ENCODE data around the gene OR2AG2. TPM values are rescaled to one million over a fixed set of nuclear protein-coding genes. Genes with fewer than 3 reads are reported as not detected.

Gene OR2AG2
- total RNA-seq, 1 experiment from 2014 or later, result 0.48 TPM

GRCh38 chr11:6746626-6747025 is 25.1 kb downstream of the OR2AG2 start:
- Histone ChIP-seq H3K4me3 (ENCODE audit: low read length) (no peak overlapping the region), H3K9me2 (replicated peaks; ENCODE audit: insufficient read depth, low read length) (no peaks in the 10 kb centered on the region), H3K9ac (ENCODE audit: low read length) (no peak overlapping the region), H2AFZ (ENCODE audit: low read length) (no peak overlapping the region), H3K27me3 (ENCODE audit: low read length) (peaks cover 2% of the 10 kb centered on the region; the same call in 1 of the 2 replicates), H3K4me2 (ENCODE audit: low read depth, low read length, poor library complexity, severe bottlenecking) (no peak overlapping the region), H3K27ac (ENCODE audit: low read length) (no peak overlapping the region), H3K36me3 (ENCODE audit: insufficient read depth, low read length) (no peaks in the 10 kb centered on the region), H3K79me2 (ENCODE audit: low read length) (no peaks in the 10 kb centered on the region), H4K20me1 (ENCODE audit: insufficient read depth, low read depth, low read length) (no peaks in the 10 kb centered on the region), H3K9me3 (ENCODE audit: low read length) (no peaks in the 10 kb centered on the region), H3K4me1 (ENCODE audit: low read length) (peaks cover 17% of the 10 kb centered on the region)
- DNase-seq, result no peak

DNA sequence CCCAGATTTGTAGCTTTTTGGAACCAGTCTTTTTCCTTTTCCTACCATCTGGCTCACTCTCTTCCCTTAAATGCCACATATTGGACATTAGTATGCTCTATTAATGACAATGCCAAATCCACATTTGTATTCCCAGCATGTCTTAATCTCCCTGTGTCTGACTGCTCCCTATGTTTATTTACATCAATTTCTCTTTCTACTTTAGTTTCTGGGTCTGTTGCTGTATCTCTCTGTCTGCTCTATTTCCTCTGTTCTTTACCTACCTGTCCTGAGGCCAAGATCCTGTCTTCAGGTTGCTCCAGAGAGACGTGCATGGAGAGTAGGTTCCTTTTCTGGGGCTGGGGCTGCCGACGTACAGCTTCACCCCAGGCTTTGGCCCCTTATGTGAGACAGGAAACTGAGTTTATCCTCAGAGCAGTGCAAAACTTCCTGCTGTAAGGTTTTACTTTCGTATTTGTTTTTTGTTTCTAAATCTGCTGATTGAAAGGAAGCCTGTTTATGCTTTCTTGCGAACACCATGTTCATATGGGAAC is 25.6 kb downstream of the OR2AG2 start:
- Histone ChIP-seq H3K27me3 (ENCODE audit: low read length) (peaks cover 2% of the 10 kb centered on the region; the same call in 1 of the 2 replicates), H3K36me3 (ENCODE audit: insufficient read depth, low read length) (no peaks in the 10 kb centered on the region), H3K9me3 (ENCODE audit: low read length) (no peaks in the 10 kb centered on the region), H3K9ac (ENCODE audit: low read length) (no peak overlapping the region), H3K4me2 (ENCODE audit: low read depth, low read length, poor library complexity, severe bottlenecking) (no peak overlapping the region), H3K4me1 (ENCODE audit: low read length) (peaks cover 17% of the 10 kb centered on the region), H3K27ac (ENCODE audit: low read length) (no peak overlapping the region), H2AFZ (ENCODE audit: low read length) (no peak overlapping the region), H3K9me2 (replicated peaks; ENCODE audit: insufficient read depth, low read length) (no peaks in the 10 kb centered on the region), H4K20me1 (ENCODE audit: insufficient read depth, low read depth, low read length) (no peaks in the 10 kb centered on the region), H3K79me2 (ENCODE audit: low read length) (no peaks in the 10 kb centered on the region), H3K4me3 (ENCODE audit: low read length) (no peak overlapping the region)
- no peak for DNase-seq

DNA sequence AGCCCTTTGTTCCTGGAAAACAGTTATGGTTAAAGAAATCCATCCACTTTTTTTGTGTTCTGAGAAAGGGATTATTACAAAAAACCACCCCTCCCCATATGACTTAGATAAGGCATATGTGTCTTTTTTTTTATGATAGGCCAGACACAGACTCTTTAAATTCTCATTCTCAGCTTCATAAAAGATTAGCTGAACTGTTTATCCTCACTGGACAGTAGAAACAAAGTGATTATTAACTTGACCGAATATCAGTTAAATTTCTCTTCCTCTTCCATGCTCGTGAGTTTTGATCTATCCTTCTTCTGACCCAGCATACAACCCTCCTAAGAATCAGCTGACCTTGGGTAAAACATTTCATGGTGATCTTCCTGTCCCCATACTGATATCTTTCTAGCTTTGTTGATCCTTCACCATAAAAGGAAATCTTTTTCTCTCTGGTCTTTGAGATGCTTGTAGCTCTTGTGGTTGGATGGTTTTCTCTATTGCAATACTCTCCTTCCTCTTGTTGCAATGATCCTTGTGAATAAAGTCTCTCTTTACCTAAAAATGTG is 26.2 kb downstream of the OR2AG2 start:
- no peak overlapping the region for H3K4me3 ChIP-seq (ENCODE audit: low read length)
- H4K20me1 ChIP-seq (ENCODE audit: insufficient read depth, low read depth, low read length), result no peaks in the 10 kb centered on the region
- H3K36me3 ChIP-seq (ENCODE audit: insufficient read depth, low read length), result no peaks in the 10 kb centered on the region
- H3K9ac ChIP-seq (ENCODE audit: low read length), result no peak overlapping the region
- H3K4me1 ChIP-seq (ENCODE audit: low read length), result peaks cover 17% of the 10 kb centered on the region
- H3K27me3 ChIP-seq (ENCODE audit: low read length), result peaks cover 2% of the 10 kb centered on the region; the same call in 1 of the 2 replicates
- H3K79me2 ChIP-seq (ENCODE audit: low read length), result no peaks in the 10 kb centered on the region
- no peaks in the 10 kb centered on the region for H3K9me2 ChIP-seq (replicated peaks; ENCODE audit: insufficient read depth, low read length)
- no peak overlapping the region for H3K27ac ChIP-seq (ENCODE audit: low read length)
- no peaks in the 10 kb centered on the region for H3K9me3 ChIP-seq (ENCODE audit: low read length)
- no peak for DNase-seq
- H3K4me2 ChIP-seq (ENCODE audit: low read depth, low read length, poor library complexity, severe bottlenecking), result no peak overlapping the region
- no peak overlapping the region for H2AFZ ChIP-seq (ENCODE audit: low read length)

GRCh38 chr11:6745018-6745417 is 26.8 kb downstream of the OR2AG2 start:
- H3K9ac ChIP-seq (ENCODE audit: low read length), result no peak overlapping the region
- H2AFZ ChIP-seq (ENCODE audit: low read length), result no peak overlapping the region
- DNase-seq, result no peak
- no peak overlapping the region for H3K27ac ChIP-seq (ENCODE audit: low read length)
- no peaks in the 10 kb centered on the region for H3K36me3 ChIP-seq (ENCODE audit: insufficient read depth, low read length)
- H4K20me1 ChIP-seq (ENCODE audit: insufficient read depth, low read depth, low read length), result no peaks in the 10 kb centered on the region
- no peaks in the 10 kb centered on the region for H3K9me2 ChIP-seq (replicated peaks; ENCODE audit: insufficient read depth, low read length)
- no peak overlapping the region for H3K4me2 ChIP-seq (ENCODE audit: low read depth, low read length, poor library complexity, severe bottlenecking)
- no peak overlapping the region for H3K4me3 ChIP-seq (ENCODE audit: low read length)
- no peaks in the 10 kb centered on the region for H3K9me3 ChIP-seq (ENCODE audit: low read length)
- no peaks in the 10 kb centered on the region for H3K79me2 ChIP-seq (ENCODE audit: low read length)
- H3K4me1 ChIP-seq (ENCODE audit: low read length), result peaks cover 17% of the 10 kb centered on the region
- H3K27me3 ChIP-seq (ENCODE audit: low read length), result peaks cover 2% of the 10 kb centered on the region; the same call in 1 of the 2 replicates

- H2AFZ ChIP-seq (ENCODE audit: low read length), result no peak overlapping the region
- no peak for DNase-seq
- H3K27ac ChIP-seq (ENCODE audit: low read length), result no peak overlapping the region
- H3K79me2 ChIP-seq (ENCODE audit: low read length), result no peaks in the 10 kb centered on the region
- H3K27me3 ChIP-seq (ENCODE audit: low read length), result peaks cover 2% of the 10 kb centered on the region; the same call in 1 of the 2 replicates
- no peaks in the 10 kb centered on the region for H4K20me1 ChIP-seq (ENCODE audit: insufficient read depth, low read depth, low read length)
- no peaks in the 10 kb centered on the region for H3K9me2 ChIP-seq (replicated peaks; ENCODE audit: insufficient read depth, low read length)
- no peak overlapping the region for H3K4me2 ChIP-seq (ENCODE audit: low read depth, low read length, poor library complexity, severe bottlenecking)
- H3K4me3 ChIP-seq (ENCODE audit: low read length), result no peak overlapping the region
- H3K4me1 ChIP-seq (ENCODE audit: low read length), result peaks cover 17% of the 10 kb centered on the region
- no peak overlapping the region for H3K9ac ChIP-seq (ENCODE audit: low read length)
- H3K36me3 ChIP-seq (ENCODE audit: insufficient read depth, low read length), result no peaks in the 10 kb centered on the region
- no peaks in the 10 kb centered on the region for H3K9me3 ChIP-seq (ENCODE audit: low read length)
Observed at GRCh38 chr11:6742260-6742659, 29.5 kb downstream of the OR2AG2 start.

DNA sequence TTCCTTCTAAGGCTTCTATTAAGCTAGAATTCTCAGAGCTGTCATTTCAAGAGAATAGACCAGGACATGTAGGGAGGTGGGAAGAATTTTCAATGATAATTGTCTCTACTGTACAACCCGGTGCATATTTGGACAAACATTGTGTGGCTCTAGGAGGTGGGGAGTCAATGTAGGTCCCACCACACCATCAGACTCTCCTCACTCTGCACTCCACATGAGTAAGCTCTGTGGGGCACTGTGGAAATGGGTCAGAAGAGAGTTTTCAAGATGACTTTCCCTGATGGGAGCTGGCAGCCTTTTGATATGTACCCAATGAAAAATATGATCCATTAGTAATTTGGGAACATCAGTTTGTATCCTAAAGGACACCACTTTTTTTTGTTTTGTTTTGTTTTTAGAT is 33.2 kb downstream of the OR2AG2 start:
- no peak overlapping the region for H3K27ac ChIP-seq (ENCODE audit: low read length)
- no peak overlapping the region for H2AFZ ChIP-seq (ENCODE audit: low read length)
- H3K4me3 ChIP-seq (ENCODE audit: low read length), result no peak overlapping the region
- H3K9ac ChIP-seq (ENCODE audit: low read length), result no peak overlapping the region
- no peak for DNase-seq
- H4K20me1 ChIP-seq (ENCODE audit: insufficient read depth, low read depth, low read length), result no peaks in the 10 kb centered on the region
- no peaks in the 10 kb centered on the region for H3K36me3 ChIP-seq (ENCODE audit: insufficient read depth, low read length)
- H3K9me3 ChIP-seq (ENCODE audit: low read length), result no peaks in the 10 kb centered on the region
- H3K4me2 ChIP-seq (ENCODE audit: low read depth, low read length, poor library complexity, severe bottlenecking), result no peak overlapping the region
- no peaks in the 10 kb centered on the region for H3K27me3 ChIP-seq (ENCODE audit: low read length)
- H3K9me2 ChIP-seq (replicated peaks; ENCODE audit: insufficient read depth, low read length), result no peaks in the 10 kb centered on the region
- H3K4me1 ChIP-seq (ENCODE audit: low read length), result peaks cover 6% of the 10 kb centered on the region
- H3K79me2 ChIP-seq (ENCODE audit: low read length), result no peaks in the 10 kb centered on the region

DNA sequence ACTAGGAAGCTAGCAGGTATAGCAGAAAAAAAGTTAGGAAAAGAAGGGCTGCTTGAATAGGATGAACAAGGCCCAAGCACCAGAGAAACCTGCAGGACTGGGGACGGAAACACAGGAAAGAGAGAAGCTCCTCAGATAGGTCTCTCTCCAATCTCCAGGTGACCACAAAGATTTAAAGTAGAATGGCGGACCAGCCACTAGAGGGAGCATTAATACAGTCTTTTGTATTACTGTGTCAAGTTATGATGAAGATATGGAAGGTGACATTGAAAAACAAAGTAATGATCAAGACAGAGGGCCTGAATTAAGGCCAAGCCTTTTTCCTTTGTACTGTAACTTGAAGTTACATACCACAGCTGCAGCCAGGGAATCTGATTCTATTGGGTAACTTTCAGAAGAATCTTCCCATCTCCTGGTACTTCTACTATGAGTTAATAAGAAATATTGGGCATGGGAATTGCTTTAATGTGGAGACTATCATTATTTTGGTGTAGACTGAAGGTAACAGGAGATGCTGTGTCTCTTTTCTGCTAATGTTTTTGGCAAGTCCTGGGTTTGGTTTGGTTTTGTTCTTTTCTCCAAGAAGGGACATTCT is 33.8 kb downstream of the OR2AG2 start:
- DNase-seq, result peak; percentile 87
- Histone ChIP-seq H4K20me1 (ENCODE audit: insufficient read depth, low read depth, low read length) (no peaks in the 10 kb centered on the region), H3K9me3 (ENCODE audit: low read length) (no peaks in the 10 kb centered on the region), H3K27ac (ENCODE audit: low read length) (no peak overlapping the region), H3K4me2 (ENCODE audit: low read depth, low read length, poor library complexity, severe bottlenecking) (no peak overlapping the region), H3K9ac (ENCODE audit: low read length) (no peak overlapping the region), H3K79me2 (ENCODE audit: low read length) (no peaks in the 10 kb centered on the region), H3K27me3 (ENCODE audit: low read length) (no peaks in the 10 kb centered on the region), H3K9me2 (replicated peaks; ENCODE audit: insufficient read depth, low read length) (no peaks in the 10 kb centered on the region), H3K4me3 (ENCODE audit: low read length) (no peak overlapping the region), H3K4me1 (ENCODE audit: low read length) (no peaks in the 10 kb centered on the region; the same call in 1 of the 2 replicates), H2AFZ (ENCODE audit: low read length) (no peak overlapping the region), H3K36me3 (ENCODE audit: insufficient read depth, low read length) (no peaks in the 10 kb centered on the region)

DNA sequence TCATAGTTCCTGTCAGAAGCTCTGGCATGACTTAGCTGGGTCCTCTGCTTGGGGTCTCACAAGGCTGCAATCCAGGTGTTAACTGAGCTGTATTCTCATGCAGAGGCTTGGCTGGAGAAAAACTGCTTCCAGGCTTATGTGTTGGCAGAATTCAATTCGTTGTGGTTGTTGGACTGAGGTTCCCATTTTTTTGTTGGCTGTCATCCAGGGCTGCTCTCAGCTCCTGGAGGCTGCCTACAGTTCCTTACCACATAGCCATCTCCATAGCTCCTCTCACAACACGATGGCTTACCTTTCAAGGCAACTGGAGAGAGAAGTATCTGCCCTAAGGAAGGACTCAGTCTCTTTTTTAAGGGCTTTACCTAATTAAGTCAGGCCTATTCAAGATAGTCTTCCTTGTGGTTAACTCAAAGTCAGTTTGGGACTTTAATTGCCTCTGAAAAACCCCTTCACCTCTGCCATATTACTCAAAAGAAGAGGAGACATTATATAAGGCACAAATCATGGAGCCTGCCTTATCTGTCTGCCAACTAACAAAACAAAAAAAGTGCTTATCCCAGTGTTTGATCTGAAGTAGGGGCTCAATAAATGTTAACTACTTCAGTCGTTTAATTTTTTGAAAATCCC is 35.2 kb downstream of the OR2AG2 start:
- H3K9me3 ChIP-seq (ENCODE audit: low read length), result no peaks in the 10 kb centered on the region
- no peaks in the 10 kb centered on the region for H3K9me2 ChIP-seq (replicated peaks; ENCODE audit: insufficient read depth, low read length)
- no peak overlapping the region for H3K4me2 ChIP-seq (ENCODE audit: low read depth, low read length, poor library complexity, severe bottlenecking)
- H3K79me2 ChIP-seq (ENCODE audit: low read length), result no peaks in the 10 kb centered on the region
- DNase-seq, result no peak
- no peak overlapping the region for H3K9ac ChIP-seq (ENCODE audit: low read length)
- H4K20me1 ChIP-seq (ENCODE audit: insufficient read depth, low read depth, low read length), result no peaks in the 10 kb centered on the region
- H3K4me3 ChIP-seq (ENCODE audit: low read length), result no peak overlapping the region
- H3K36me3 ChIP-seq (ENCODE audit: insufficient read depth, low read length), result no peaks in the 10 kb centered on the region
- no peak overlapping the region for H2AFZ ChIP-seq (ENCODE audit: low read length)
- H3K27me3 ChIP-seq (ENCODE audit: low read length), result no peaks in the 10 kb centered on the region
- H3K27ac ChIP-seq (ENCODE audit: low read length), result no peak overlapping the region
- no peaks in the 10 kb centered on the region for H3K4me1 ChIP-seq (ENCODE audit: low read length)
